HG03135 (cell line): ENCODE measurements around the gene NTRK1.

Source experiments
- ATAC-seq: cut with Tn5 transposase; IDR thresholded peaks from one replicate; pipeline ENCODE4 v1.9.1; 2021; ENCODE audit warnings: mild to moderate bottlenecking, moderate library complexity; ENCODE audit not compliant: unreplicated experiment

The NTRK1 gene

DNA sequence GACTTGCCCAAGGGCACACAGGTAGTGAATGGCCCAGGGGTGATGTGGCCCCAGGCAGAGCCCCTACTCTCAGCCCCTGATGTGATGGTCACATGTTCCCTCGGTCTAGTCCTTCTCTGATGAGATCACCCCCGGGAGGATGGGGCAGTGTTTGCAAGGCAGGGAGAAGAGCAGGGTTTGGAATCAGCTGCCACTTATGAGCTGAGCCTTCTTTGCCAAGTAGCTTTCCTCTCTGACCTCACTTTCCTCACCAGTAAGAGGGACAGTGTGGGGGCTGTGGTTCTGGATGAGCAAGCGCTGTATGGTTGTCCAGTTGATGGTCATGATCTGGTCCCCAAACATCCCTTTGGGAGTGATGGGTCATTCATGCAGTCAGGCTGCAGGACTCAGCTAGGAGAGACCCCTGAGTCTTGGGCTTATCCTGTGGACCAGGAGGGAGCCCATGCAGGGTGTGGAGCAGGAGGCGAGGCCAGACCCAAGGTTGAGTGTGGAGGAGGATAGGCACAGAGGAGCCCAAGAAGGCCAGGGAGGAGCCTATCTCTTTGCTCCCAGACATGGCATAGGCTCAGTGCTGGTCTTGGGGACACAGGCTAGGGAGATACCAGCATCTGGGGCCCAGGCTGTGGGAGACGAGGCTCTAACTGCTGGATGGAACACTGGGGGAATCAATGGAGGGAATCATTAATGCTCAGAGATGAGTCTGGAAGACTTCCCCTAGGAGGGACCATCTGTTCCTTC lies 16.9 kb downstream of the NTRK1 start:
- no peak for ATAC-seq

GRCh38 chr1:156879876-156880275 lies 19.2 kb downstream of the NTRK1 start:
- ATAC-seq: no peak

DNA sequence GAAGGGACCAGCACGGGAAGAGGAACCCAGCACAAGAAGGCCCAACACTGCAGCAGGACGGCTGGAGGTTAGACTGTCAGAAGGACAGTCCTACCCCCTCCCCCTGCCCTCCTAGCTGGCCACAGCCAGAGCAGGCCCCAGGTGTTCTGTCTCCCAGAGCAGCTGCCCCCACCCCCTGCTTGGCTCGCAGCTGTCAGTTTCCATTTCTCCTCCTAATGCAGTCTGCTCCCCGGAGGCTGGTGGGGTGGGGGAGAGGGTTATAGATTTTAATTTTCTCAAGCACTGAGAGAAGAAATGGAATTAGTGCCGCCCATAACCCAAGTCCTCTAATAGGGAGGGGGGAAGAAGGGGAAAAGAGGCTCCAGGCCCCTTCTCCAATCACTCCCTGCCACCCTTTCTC lies 19.8 kb downstream of the NTRK1 start:
- no peak for ATAC-seq

DNA sequence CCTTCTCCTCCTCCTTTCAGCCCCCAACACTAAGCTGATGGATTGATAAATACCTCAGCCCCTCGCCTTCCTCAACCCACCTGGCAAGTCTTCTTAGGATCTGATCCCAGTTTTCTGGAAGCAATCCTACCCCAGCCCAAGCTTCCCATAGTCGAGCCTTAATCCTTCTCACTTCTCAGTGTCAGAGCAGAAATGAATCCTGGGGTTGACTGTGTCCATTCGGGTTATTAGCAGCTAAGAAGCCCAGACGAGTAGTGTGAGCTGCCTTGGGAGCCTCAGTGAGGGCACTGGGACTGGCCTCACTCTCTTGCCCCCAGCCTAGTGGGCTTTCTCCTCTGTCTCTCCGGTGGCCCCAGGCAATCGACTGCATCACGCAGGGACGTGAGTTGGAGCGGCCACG lies 20.4 kb downstream of the NTRK1 start:
- ATAC-seq: no peak

DNA sequence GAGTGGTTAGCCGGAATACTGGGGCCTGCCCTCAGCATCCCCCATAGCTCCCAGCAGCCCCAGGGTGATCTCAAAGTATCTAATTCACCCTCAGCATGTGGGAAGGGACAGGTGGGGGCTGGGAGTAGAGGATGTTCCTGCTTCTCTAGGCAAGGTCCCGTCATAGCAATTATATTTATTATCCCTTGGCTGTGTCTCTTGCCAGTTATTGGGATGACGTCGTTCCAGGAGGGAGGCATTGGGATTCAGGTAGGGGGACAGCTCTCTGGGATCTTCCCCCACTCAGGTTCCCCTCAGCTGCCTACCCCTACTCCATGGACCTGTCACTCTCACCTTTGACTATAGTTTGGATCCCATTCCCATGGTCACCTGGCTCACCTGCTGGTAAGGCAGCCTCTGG lies 21.0 kb downstream of the NTRK1 start:
- no peak for ATAC-seq

DNA sequence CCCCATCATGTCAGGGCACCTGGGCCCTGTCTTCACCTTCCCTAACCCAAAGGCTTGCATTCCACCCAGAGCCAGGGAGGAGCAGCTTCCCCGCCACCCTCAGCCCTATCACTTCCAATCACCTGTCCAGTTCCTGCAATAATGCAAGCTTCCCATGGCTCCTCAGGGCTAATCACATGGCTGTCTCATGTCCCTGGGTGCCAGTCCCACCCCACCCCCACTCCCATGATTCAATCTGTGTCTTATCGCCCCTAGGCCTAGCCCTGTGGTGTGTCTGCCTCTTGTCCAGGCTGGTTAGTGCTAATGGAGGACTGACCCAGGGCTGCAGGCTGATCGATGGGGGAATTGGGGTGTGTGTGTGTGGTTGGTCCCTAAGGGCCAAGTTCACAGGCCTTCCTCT lies 21.9 kb downstream of the NTRK1 start:
- ATAC-seq: no peak

DNA sequence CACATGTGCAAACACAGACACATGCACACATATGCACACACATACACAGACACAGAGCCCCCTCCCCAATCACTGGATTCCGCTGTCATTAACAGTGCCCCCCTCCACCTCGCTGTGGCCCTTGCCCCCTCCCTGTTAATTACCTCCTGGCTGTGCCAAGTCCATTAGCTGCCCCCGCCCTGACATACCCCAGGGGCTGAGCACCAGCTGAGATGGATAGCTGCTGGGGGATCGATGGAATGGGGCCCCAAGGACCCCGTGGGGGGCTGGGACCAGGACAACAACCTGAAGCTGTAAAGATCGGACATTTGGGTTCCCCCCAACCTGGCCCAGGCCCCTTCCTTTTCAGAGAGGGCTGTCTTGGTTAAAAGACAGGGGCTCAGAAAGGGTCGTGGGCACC lies 23.3 kb downstream of the NTRK1 start:
- ATAC-seq: no peak

DNA sequence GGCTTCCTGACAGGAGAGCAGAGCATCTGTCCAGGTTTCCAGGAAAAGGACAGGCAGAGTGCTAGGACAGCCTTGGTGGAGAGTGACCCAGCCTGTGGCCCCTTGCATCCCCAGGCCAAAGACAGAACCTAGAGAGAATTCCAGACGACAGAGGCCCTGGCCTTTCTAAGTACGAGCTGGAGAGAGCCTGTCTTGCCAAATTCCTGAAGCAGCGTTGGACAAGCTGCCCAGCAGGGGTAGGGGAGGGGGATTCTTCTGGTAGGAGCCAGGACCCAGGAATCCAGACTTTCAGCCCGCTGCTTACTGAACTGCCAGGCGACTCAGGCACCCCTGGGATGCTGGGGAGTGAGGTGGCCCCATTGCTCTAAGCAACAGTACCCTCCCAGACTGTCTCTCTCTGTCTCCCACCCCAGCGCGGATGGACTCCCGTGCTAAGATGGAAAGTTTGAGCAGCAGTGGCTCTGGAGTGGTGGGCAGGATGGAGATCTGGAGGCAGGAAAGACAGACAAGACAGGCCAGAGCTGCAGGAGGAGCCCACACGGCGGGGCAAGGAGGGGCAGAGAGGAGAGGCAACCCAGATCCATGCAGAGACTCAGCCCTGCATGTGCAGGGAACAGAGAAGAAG lies 24.0 kb downstream of the NTRK1 start:
- ATAC-seq: no peak

GRCh38 chr1:156885314-156885713 lies 24.6 kb downstream of the NTRK1 start:
- no peak for ATAC-seq

DNA sequence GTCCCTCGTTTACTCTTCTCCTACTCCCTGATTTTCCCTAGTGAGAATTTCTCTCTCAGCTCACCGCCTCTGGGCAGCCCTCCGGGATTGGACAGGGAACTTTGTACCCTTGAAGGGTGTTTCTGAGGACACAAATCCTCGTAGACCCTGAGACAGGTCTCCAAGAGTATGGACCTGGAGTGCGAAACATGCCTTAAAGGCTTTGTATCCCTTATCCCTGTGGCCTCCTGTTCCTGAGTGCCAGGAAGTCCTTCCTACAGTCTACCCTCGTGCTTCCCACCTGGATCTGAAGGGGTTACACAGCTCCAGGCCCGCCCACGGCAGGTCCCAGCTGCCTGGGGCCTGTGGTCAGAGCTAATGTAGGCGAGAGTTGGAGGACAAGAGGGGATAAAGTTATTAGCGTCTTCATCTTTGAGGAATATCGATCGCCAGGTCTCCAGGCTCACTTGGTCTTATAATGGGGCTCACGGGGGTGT lies 25.3 kb downstream of the NTRK1 start:
- ATAC-seq: no peak

DNA sequence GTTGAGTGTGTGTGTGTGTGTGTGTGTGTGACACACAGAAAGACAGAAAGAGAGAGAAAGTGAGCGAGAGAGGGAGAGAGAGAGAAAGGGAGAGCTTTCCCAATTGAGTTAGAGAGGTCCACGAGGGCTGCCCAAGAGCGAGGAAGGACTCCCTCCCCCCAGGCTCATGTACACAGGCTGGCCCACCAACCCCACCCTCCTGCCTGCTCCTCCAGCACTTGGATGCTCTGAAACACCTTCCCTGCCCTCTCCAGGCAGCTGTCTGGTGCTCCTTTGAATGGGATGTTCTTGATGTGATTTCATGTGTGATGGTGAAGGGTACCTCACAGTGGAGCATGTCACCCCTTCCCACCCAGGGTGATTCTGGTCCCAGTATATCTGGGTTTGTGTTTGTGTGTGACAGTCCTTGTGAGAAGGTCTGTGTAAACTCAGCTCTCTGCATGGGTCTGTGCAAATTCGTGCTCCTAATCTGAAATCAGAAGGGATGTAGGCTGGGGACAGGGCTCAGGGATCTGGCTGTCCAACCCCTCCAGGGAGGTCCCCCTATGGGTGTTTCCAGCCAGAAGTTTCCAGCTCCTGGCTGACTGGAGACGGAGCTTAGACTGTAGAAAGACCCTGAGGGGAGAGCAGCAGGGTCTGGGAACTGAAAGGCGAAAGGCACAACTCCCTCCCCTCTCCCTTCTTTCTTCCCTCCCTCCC lies 26.1 kb downstream of the NTRK1 start:
- no peak for ATAC-seq

DNA sequence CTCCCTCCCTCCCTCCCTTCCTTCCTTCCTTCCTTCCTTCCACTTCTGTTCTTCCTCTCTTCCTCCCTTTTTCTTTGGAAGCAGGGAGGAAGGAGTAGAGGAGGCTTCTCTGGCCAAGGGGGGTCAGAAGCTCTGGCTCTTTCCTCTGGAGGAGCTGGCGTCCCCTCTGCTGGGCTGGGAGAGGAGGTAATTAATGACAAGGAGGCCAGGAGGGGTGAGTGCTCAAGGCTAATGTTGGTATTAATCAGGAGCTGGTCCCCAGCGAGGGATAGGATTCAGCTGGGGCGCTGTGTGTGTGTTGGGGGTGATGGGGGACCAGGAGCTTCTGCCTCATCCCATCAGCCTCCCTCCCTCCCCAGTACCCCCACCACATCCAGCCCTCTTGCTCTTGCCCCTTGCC lies 26.7 kb downstream of the NTRK1 start:
- ATAC-seq: no peak

DNA sequence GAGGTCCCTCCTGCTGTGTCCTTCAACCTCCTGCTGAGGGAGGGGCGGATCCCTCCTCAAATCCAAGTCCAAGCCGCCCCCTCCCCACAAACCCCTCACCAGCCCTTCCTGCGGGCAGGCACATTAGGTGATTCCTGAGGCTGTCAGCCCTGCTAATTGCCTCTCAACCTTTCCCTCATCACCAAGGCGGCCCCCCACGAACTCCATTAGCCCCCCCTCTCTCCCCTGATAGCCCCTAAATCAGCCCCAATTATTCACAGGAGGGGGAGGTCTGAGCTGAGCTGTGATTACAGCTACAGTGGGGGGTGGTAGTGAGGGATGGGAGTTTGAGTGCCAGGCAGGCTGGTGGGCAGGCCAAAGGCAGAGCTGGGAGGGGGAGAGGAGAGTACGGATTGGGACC lies 27.1 kb downstream of the NTRK1 start:
- no peak for ATAC-seq

DNA sequence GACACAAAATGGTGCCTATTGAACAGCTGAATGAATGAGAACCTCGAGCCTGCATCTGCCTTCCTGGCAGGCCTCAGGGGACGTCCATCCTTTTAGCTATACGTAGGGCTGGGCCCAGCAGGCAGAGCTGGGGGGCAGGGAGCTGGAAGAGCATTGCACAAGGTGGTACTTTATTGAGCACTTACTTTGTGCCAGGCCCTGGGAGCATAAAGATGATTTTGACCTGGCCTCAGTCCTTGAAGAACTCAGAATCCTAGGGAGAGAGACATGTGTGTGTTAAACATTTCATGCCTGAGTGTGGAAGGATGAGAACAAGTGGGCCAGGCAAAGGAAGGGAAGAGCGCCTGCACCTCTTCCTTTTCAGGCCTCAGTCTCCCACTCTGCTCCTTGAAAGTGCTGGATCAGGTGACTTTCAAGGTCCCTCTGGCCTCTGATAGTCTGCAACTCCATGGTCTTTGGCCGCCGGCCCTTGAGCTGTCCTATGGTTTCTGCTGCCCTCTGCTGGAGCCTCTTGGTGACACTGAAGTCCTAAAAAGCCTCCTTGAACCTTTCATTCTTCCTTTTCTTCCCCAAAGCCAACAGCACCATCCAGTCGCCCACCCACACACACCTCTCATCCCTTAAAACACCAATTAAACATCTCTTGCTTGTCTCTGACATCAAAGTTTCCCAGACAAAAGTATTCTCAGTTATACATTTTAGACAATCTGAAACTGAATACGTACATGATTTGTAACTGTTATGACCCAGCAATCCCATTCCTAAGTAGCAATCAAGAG lies 29.3 kb downstream of the NTRK1 start:
- no peak for ATAC-seq

DNA sequence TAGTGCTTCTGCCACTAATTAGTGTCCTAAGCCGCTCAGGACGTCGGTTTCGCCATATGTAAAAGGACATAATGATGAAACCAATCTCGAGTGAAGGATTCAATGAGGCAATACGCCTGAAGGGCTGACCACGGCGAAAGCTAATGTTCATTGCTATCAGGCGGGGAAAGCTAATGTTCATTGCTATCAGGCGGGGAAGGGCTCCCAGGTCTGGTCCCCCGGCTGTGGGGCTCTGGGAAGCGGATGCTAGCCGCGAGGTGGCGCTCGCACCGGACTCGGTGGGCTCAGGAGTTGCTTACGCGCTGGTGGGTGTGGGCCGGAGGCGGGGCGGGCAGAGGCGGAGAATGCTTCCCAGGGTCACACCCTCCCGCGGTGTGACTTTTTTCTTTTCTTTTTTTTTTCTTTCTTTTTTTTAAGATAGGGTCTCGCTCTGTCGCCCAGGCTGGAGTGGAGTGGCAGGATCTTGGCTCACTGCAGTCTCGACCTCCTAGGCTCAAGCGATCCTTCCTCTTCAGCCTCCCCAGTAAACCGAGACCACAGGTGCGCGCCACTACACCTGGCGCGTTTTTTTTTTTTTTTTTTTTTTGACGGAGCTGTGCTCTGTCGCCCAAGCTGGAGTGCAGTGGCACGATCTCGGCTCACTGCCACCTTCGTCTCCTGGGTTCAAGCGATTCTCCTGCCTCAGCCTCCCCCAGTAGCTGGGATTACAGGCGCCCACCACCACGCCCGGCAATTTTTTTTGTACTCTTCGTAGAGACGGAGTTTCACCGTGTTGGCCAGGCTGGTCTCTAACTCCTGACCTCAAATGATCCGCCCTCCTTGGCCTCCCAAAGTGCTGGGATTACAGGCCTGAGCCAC lies 31.8 kb downstream of the NTRK1 start:
- no peak for ATAC-seq

DNA sequence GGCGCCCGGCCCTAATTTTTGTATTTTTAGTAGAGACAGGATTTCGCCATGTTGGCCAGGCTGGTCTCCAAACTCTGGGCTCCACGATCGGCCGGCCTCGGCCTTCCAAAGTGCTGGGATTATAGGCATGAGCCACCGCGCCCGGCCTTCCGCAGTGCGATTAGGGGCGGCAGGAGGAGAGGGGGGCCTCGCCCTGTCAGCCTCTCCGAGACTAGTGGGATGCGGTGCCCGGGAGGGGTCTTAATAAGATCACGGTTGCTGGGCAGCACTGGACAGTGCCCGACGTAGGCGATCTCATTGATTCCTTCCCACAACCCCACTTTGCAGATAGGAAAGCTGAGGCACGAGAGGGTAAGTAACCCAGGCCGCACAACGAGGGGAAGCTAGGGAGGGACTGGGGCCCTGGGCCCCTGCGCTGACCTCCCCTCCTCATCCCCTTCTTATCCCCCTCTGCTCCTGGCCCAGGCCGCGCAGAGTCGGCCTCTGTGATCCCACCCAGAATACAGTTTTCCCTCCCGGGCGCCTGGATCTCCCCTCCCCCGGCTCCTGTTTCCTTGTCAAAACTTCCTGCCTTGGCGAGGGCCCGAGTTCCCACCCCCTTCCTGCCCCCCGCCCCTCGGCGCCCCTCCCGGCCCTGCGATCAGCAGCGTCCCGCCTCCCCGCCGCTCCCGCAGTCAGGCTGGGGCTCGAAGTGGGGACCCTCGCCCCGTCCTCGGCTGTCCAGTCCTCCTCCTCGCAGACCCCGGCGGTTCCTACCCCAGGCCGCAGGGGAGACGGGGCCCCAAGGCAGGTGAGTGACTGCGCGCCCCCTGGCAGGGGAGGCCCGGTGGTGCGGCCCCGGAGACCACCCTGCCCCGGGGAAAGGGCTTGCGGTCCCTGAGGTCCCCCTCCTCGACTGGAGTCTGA lies 32.6 kb downstream of the NTRK1 start, which contains the start of gene PEAR1:
Gene PEAR1, plus strand, starts transcription at position 671 of the 906 bp plus-strand sequence. CDS start 10,209 bp downstream, outside the sequence.
- ATAC-seq: no peak

GRCh38 chr1:156894001-156894400 lies 33.3 kb downstream of the NTRK1 start:
- ATAC-seq: no peak

GRCh38 chr1:156894711-156895454 lies 34.2 kb downstream of the NTRK1 start:
- no peak for ATAC-seq

DNA sequence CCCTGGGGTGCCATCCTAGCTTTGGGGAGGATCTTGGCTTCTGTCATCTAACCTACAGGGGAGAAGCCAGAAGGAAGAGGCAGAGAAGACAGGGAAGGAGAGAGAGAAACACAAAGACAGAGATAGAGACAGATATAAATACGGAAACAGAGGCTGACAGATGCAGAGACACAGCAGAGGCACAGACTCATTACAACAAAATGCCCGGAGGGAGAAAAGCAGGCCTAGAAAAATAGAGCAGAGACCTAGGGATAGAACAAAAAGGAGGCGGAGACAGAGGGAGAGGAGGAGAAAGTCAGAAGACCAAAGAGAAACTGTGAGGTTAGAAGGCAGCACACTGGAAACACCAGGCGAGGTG lies 34.8 kb downstream of the NTRK1 start:
- ATAC-seq: no peak
